HG03139 (cell line): Measurements from ENCODE around the gene PON2.
"Not testable (repeated sequence)": the region's sequence is repeated elsewhere in the genome, so short reads cannot be mapped to it uniquely, and the experiment has no call there.

Source experiments
- ATAC-seq: cut with Tn5 transposase; IDR thresholded peaks from one replicate; pipeline ENCODE4 v1.9.1; 2021; ENCODE audit not compliant: unreplicated experiment

The PON2 gene

DNA sequence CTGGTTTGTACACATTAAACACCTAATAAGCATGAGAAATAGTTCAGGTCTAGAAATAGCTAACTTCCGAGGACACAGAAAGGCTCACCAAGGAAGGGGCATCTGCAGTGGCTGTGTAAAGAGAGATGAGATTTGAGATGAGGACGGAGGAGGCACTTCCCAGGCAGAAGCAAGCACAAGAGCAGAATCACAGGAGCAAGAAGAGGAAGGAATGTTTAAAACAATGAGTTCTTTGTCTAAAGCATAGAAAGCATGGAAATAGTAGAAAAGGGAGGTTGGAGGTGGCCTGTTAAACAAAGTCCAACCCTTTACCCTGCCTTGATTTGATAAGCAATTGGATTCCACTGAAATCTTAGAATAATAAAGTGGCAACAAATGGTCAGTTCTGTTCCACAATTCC lies 27.1 kb downstream of the PON2 start:
- no peak for ATAC-seq

- no peak for ATAC-seq
Observed at GRCh38 chr7:95405800-95406199, 29.0 kb downstream of the PON2 start.

GRCh38 chr7:95405208-95405607 lies 29.6 kb downstream of the PON2 start:
- ATAC-seq = no peak

DNA sequence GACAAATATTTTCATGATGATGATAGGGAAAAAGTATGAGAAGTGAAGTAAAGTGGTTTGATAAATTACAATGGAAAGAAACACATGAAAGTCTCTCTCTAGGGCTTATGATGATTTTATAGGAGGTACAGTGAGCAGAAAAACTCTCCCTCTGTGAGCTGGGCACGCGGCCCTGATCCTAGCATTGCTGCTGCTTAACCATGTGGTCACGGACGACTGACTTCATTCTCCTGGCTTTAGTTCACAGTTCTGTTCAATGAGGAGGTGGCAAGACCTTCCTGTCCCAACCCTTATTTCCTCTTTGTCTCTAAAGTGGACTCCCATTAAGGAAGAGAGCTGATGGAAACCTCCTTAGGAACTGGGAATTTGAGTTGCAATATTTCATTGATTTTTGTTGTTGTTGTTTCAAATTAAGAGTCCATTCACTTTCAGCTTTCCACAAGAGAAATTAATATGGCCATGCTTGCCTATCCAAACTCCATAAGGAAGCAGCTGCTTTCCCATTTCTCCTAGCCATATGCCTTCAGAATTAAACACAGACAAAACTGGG lies 30.4 kb downstream of the PON2 start:
- ATAC-seq = no peak

DNA sequence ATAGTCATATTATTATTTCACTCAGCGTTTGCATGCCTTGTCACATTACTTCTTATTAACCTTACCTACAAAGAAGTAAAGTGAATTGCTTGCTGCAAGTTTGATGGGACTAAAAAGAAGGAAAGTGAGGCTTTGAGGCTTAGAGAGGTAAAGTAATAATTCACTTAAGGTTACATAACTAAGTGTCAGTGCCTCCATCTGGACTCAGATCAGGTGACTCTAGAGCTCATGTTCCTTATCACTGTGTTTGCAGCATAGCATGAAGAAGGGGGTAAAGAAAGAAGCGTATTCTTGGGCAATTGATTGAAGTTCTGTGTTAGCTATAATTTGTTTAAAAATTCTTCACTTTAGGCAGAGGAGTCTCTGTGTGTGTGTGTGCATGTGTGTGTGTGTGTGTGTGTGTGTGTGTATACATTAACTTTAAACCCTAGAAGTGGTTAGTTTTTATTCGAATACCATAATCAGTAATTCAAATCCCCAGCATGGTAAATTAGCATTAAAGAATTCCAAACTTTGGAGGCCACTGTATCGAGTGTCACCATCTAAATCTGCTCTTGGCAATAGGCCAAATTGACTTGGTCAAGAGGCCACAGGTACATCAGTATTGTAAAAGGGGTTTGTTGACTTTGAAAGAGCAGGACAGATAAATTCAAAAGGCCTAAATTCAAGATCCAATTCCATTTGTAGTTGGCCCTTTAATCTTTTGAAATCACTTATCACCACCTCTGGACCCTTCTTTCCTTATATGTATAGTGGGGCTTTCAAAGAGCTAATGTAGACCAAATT lies 36.5 kb downstream of the PON2 start:
- ATAC-seq = no peak

DNA sequence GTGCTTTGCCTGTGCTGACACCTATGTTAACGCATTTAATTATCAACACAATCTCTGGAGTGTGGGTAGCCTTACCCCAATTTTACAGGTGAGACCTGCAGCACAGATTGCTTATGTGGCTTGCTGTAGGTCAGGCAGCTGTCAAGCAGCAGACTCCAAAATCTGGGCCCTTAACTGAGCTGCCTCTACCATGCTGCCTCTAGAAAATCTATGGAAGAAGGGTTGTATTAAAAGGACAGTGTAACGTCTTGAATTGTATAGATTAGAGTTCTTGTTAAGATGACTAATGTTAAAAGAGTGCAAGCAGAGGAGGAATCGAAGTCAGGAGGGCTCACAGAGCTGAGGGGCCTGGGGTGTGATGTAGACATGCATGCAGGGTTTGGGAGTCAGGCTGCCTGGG lies 37.4 kb downstream of the PON2 start:
- ATAC-seq = no peak

DNA sequence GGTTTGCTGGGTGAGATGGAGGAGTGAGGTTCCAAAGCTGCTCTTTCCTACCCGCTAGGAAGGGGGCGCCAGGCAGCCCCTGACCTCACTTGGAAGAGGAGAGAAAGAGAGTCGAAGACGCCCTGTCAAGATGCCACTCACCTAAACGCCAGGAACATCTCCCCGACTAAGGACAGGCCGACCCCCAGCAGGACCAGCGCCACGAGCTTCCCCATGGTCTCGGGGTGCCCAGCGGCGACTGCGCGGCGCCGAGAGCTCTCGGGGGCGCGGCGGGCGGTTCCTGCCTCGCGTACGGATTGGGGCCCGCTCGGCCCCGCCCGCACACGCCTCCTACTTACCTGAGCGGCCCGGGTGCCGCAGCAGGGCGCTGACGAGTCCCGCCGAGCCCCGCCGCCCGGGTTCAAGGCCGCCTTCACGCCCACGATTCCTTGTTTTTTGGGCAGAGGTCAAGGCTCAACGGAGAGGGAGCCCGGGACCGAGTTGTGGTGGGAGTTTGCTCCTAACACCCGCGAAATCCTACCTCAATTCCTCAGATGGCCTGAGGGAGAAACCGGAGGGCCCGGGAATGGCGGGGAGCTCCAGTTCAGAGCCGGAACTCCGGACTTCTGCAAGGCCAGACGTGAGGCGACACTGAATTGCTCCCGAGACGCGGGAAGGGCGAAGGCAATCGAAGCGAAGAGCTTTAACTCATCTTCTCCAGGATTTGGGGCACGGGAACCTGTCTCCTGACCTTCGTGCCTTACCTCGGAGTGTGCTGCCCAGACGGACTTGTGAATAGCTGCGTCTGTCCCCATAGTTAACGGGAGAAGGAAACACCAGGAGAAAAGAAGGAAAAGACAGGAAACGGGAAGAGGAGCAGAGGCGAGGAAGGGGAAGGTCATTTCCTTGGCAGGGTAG lies 38.4 kb downstream of the PON2 start, which contains the start of gene PON3:
PON3 (minus strand) TSS at position 240 of the 897 bp plus-strand sequence; CDS start at position 215, 25 bp downstream.
- ATAC-seq = no peak

- no peak for ATAC-seq
Observed at GRCh38 chr7:95395755-95396135, 39.1 kb downstream of the PON2 start.

- no peak for ATAC-seq
Observed at GRCh38 chr7:95394370-95394769, 40.5 kb downstream of the PON2 start.

DNA sequence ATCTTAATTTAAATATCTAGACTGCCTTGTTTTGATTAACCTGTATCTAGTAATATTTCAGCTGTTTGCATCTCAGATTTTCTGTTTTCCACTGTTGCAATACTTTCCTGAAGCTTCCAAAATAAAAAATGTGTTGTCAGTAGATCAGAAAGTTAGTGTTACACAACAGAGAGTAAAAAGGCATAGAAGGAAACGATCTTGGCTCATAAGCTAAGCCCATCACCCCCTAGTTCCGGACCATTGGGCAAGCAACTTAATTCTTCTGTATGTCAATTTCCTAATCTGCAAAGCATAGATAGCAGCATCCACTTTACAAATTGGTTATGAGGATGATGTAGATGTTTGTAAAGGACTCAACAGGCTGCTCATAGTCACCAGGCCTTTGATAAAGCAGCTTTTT lies 43.1 kb downstream of the PON2 start:
- no peak for ATAC-seq

DNA sequence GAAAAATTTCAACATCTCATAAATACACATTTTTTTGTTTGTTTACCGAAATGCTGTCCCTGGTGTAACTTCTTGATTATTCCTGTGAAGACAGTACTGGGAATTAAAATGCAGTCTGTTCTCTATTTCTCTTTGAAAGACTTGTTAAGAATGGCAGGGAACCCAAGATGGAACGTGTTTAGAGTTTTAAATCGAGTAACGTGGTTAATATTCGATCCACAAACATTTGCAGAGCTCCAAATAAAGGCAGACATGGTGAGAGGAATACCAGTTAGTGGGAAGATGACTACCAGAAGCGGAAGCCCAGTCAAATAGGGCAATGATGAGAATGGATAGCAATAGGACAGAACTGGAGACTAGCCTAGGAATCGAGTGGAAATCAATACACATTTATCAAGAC lies 45.3 kb downstream of the PON2 start:
- no peak for ATAC-seq

DNA sequence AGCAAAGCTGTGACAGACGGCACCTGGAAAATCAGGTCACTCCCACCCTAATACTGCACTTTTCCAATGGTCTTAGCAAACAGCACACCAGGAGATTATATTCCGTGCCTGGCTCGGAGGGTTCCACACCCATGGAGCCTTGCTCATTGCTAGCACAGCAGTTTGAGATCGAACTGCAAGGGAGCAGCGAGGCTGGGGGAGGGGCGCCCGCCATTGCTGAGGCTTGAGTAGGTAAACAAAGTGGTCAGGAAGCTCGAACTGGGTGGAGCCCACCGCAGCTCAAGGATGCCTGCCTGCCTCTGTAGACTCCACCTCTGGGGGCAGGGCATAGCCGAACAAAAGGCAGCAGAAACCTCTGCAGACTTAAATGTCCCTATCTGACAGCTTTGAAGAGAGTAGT lies 55.4 kb downstream of the PON2 start:
- not testable (repeated sequence) for ATAC-seq

- ATAC-seq = no peak
Observed at GRCh38 chr7:95376632-95377400, 58.0 kb downstream of the PON2 start.

DNA sequence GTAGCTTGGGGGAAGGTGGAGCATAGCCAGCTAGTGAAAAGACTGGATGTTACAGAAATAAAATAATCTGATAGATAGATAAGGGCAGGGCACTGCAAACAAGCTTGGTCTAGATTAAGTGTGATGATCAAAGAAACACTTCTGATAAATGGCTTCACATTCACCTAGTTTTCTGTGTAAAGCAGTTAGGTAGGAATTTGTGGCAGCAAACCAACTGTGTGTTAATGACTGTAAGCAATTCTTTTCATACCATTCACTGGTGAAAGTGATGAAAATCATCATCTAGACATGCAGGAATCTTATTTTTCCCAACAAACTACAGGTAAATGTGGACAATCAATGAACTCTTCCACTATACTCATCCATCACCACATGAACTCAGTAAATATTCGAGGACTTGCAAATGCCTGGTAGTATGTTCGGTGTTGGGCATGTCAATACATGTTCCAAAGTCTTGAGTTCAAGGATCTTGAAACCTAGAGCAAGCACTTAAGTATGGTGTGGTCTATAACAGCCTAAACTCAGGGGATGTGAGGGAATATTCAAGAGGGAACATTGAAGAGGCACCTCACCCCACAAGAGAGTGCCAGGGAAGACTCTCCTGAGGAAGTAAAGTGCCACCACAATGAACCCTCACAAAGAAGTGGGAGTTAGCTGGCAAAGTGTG lies 59.1 kb downstream of the PON2 start:
- no peak for ATAC-seq

DNA sequence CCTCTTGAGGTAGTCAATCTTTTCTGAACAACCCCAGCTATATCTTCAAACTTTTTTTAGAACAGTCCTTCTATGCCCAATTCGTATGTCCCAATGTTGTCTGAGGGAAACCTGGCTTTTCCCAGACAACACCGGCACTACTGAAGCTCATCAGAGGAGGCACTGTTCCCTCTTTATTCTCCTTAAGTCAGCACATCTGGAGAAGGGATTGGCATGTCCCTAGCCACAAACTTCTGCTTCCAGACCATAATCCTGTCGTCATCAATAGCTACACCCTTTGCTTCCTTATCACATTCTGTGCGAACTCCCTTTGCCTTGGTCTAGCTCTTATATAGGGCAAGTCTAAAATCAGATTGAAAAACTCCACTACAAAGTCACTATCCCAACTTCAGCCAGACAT lies 61.5 kb downstream of the PON2 start:
- ATAC-seq = no peak

DNA sequence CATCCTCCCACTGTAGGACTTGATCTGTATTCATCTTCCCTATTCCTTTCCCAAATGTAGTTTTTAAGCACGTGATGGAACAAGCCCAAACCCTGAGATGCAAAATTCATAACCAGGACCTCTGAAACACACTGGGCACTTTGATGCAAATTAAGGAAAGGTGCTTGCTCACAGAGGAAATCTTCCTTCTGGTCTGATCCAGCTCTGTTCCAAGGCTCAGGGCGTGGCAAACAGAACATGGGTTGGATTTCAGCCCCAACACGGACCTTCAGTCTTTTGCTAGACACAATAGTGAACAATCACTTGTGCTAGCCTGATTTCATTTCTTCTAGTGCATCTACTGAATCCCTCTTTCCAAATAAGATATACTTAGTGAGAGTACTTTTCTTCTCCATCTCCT lies 66.6 kb downstream of the PON2 start:
- no peak for ATAC-seq

DNA sequence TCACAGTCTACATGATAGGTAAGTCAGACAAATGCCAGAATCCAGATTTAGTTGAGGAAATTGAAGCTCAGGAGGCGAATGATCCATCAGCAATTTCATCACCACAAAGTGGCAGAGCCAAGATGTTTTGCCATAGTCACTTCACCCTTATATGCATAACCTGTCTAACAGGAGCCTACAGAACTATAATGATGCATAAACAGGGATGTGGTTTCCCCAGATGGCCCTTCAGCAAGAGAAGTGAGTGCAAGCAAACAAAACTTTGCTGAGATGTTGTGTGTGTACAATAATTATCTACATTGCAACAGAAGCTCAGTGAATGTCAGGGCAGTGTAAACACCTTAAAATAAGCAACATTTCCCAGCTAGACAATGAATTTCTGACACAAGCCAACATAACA lies 67.2 kb downstream of the PON2 start:
- no peak for ATAC-seq

DNA sequence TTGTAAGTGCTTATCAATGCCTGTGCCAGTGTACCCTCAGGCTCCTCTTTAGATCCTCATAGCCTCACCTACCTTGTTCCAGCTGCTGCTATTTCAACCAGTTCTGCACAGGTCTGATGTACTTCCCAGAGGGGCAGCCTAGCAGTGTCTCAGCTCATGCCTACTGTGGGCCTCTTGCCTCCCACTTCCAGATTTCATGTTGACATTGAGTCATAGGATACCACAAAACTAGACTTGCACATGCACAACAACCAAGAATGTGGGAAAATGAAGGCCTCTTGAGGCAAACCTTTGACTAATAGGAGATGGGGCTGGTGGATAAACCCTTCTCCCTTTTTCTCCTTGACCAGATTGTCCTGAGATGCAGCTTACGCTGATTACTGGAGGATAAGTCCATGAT lies 69.7 kb downstream of the PON2 start:
- ATAC-seq = no peak

DNA sequence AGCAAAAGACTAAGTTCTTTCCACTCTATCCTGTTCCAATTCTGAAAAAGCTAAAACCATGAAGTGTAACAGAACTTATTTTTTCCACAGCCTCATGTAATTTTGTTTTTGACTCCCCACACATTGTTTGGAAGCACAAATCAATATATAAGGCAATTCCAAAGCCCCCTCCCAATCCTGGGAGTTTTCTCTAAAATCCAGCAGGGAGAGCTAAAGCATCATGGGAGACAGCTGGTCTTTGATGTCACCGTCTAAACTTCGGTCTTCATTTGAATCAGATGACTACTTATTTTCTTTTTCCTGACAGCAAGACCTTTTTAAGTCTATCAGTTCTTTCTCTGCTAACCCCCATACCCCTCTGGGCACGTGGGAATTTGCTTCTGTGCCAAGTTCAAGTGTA lies 77.2 kb downstream of the PON2 start:
- no peak for ATAC-seq
